Stimulated activated CD8-positive, alpha-beta memory T cell treated with anti-CD3 and anti-CD28 coated beads, Interleukin-12 subunit alpha, Interleukin-12 subunit beta, amount 100 ng/mL, for 4 hours (primary cell): ENCODE measurements around the gene TM7SF3.
A peak's percentile ranks its signal among the peaks of the same experiment; 100 is the strongest.
"Not testable (repeated sequence)": the region's sequence is repeated elsewhere in the genome, so short reads cannot be mapped to it uniquely, and the experiment has no call there.

Source experiments
- DNase-seq: peaks from one replicate; pipeline ENCODE4 v3.0.0-alpha.2; 2020; ENCODE audit warnings: low read depth

The TM7SF3 gene

DNA sequence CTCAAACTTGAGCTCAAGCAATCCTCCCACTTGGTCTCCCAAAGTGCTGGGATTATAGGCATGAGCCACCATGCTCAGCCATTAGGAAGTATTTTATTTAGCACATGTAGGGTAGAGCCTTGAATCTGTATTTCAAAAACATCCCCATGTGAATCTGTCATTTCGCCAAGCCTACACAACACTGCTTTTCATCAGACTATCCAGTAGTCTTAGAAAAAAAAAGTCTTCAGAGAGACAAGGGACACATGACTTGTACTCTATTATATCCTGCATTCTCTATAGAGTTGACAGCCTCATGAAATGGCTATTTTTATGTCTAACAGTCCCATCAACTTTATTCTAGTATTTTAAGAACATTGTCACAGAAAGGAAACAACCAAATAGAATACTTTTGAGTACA lies 35.4 kb downstream of the TM7SF3 start:
- DNase-seq = no peak

DNA sequence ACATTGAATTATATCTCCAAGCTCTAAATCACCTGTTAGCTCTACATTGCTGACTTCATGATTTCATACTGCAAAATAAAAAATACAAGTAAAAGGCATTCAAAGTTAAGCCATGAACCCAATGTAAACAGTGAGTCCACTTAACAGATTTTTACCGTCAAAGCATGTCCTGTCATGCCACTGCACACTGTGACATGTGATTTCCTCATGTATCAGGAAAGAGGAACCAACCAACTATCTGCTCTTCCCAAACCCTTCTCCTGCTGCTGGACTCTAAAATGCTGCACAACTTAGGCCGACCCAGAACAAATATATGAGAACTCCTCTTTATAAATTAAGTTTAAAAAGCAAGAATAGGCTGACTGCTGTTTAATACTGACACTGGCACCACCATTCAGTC lies 37.5 kb downstream of the TM7SF3 start:
- no peak for DNase-seq

DNA sequence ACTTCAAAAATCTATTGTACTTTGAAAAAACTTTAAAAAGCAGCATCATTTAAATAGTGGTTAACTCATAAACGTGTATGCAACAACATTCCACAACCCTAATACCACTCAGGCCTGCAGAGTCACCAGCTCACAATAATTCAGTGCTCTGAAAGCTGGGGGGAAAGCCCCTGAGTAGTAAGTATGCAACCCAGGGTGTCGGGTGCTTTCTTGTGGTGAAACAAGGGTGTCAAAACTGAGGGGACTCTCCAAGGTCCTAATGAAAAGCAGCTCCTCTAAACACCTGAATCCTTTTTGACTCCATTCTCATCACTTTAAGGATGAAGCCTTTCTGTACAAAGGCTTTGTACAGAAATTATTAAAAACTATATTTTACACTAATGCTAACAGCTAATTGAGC lies 42.2 kb downstream of the TM7SF3 start:
- DNase-seq = peak; percentile 24

DNA sequence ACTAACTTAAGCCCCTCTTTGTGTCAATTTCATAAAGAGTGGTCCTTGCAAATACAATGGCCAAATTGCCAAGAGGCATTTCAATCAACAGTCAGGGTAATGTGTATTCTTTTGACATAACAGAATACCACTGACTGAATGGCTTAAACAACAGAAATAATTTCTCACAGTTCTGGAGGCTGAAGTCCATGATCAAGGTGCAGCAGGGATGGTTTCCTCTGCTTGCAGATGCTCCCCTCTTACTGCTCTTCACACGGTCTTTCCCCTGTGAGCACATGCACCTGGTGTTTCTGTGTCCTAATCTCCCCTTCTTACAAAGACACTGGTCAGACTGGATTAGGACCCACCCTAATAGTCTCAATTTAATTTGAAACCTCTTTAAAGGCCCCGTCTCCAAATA lies 44.0 kb downstream of the TM7SF3 start:
- no peak for DNase-seq

DNA sequence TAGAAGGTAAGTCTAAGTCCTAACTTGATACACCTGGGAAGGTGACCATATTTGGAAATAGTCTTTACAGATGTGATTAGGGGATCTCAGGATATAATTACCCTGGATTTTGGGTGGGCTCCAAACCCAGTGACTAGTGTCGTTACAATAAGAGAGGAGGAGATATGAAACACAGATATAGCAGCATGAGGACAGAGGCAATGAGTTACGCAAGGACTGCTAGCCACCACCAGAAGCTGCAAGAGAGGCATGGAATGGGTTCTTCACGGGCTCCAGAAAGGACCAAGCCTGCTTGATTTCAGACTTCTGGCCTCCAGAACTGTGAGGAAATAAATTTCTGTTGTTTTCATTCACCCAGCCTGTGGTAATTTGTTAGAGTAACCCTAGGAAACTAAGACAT lies 47.3 kb downstream of the TM7SF3 start:
- DNase-seq = no peak

DNA sequence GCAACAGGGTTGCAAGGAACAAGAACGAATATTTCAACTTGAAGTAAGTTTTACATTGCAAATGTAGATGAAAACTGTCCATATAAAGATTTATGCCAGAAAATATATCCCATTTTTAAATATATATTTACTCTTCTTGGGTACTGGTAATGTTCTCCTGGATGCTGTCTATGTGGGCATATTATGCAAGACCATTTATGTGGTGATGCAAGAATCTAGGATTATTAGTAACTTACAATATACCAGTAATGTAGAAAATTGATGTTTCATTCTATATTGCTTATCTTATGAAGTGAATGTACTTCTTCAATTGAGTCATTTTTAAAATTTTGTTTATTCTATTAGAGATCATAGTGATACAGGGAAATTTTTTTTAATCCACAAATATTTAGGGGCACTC lies 50.8 kb downstream of the TM7SF3 start:
- no peak for DNase-seq

DNA sequence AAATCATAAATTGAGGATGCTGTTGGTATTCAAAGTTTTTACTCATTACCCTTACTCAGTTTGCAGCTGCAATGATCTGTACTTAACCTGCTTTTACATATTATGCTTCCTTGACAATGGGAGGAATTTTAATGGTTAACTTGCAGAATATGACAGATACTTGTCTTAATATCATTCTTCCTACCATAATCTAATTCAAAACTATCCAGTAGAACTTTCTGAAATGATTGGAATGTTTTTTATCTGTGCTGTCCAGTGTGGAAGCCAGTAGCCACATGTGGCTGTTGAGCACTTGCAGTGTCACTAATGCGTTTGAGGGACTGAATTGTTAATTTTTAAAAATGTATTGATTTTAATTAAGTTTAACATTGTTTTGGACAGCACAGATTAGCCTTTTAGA lies 52.4 kb downstream of the TM7SF3 start:
- no peak for DNase-seq

DNA sequence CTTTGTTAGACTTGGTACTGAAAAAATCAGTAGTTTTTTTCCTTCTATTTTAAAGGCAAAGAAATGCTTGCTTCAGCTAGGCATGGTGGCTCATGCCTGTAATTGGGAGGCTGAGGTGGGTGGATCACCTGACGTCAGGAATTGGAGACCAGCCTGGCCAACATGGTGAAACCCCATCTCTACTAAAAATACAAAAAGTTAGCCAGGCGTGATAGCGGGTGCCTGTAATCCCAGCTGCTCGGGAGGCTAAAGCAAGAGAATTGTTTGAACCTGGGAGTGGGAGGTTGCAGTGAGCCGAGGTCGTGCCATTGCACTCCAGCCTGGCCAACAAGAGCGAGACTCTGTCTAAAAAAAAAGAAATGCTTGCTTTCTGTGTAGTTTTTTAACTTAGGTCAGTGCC lies 52.8 kb downstream of the TM7SF3 start:
- not testable (repeated sequence) for DNase-seq

DNA sequence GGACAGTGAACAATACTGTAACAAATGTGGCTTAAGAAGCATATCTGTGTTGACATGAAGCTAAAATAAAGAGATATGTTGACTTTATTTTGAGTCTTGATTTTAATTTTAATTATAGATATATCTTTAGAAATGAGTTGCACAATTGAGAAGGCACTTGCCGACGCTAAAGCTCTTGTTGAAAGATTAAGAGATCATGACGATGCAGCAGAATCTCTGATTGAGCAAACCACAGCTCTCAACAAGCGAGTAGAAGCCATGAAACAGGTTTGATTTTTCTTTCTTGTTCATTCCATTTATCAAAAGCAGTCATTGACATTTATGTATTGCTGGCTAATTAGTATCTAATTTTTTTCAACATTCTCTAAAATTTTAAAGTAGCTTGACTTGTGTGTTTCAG lies 60.2 kb downstream of the TM7SF3 start:
- DNase-seq = no peak

DNA sequence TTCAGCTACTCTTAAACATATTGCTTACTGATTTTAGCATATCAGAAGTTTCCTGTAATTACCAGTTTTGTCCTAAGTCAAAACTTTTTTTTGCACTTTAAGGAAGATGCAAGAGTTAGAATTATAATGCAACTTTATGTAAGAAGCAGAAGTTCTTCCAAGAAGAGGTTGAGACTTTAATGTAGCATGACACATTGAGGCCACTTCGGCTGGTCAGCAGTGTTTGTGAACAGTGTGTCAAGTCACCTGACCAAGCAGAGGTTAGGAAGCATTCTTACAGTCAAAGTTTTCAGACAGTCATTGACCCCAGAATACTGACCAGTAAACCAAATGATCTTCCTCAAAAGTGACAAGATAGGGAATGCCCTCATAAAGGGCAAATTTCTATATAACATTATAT lies 60.7 kb downstream of the TM7SF3 start:
- no peak for DNase-seq

DNA sequence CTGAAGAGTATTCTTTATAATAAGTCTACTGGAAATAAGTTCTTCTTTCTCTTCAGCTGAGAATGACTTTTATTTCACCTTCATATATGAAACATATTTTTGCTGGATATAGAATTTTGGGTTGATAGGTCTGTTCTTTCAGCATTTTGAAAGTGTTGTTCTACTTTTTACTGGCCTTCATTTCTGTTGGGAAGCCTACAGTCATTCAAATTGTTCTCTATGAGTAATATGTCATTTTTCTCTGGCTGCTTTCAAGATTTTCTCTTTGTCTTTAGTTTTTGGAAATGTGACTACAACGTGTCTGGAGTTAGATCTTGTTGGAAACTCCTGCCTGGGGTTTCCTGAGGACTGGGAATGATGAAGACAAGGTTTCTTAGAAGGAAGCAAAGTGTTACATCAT lies 65.9 kb downstream of the TM7SF3 start:
- DNase-seq = no peak

DNA sequence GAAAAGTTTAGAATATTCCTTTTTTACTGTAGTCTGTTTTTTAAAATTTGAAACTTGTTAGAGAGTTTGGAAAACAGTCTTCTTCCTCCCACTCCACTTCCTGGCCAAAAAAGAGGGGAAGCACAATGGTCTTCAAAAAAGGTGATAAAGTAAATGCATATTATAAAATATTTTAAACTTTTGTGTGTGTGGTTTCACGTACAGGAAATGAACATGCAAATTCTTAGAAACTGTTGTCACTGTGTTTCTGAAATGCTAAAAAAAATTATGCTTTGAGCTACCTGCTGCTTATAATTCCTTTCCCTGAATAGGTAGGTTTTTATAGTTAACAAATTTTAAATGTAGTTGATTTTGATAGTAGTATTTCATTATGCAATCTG lies 73.0 kb downstream of the TM7SF3 start:
- no peak for DNase-seq

DNA sequence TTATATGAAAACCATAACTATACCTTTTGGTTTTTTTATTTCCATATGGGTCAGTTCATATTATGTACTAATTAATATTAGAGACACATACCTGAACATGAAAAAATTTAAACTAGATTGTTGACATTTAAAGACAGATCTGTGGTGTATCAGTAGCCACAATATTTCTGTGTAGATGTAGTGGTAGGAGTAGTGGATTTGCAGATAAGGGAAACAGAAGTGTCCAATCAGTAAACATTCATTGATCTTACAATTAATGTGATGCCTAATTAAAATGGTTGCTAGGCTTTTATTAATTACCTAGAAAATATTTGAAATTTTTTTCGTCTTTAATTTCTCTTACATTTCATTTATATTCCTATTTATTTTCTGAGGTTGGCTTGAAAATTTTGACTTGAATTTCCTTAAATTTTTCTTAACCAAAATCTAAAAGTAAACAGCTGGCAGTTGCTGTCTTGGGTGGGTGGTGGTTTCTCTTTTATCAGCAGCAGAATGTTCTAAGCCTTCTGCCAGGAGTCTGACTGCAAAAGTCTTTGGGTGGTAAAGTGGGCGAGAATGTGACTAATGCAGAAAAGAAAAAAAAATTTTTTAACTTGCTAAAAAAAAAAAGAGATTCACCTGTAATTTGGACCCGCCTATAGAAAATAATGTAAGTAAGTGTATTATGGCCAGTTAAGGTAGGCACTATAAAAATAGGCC lies 73.5 kb downstream of the TM7SF3 start:
- no peak for DNase-seq

DNA sequence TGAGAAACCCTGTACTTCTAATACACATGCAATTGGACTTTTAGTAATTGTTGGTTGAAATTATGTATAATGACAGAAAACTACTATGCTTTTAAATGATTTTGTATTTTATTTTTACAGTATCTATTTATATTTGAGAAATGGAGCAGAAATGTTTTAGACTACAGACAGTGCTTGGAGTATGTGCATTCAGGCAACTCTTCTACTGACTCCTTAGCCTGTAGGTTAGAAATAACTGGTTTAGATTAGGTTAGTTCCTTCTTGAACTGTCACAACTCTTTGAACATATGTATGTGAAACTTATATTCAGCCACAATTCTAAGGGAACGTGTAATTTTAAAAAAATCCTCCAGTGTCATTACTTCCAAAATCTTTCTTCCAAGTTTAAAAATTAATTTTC lies 74.2 kb downstream of the TM7SF3 start:
- DNase-seq = no peak

DNA sequence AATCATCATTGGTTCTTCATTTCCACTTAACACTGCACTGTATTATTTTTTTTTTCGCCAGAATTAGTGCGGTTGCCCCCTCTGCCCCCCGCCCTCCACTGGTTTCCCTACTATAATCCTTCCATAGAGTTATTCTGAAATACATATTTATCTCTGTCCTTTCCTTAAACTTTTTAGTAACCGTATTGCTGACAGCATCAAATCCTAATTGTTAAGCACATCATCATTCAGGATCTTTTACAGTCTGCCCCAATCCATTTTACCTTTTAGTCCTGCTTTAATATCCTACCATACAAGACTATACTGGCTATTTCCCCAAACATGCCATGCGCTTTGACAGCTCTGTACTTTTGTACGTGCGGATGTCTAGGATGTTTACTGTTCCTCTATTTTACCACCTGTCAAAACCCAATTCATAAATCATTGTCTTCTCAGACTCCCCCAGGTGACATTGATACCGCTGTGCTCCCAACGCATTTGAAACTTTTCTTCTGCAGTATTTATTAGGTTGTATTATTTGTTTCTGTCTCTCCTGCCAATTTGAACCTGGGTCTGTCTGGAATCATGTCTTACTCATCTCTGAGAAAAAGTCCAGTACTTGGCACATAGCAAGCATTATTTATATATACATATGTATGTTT lies 74.9 kb downstream of the TM7SF3 start:
- no peak for DNase-seq

DNA sequence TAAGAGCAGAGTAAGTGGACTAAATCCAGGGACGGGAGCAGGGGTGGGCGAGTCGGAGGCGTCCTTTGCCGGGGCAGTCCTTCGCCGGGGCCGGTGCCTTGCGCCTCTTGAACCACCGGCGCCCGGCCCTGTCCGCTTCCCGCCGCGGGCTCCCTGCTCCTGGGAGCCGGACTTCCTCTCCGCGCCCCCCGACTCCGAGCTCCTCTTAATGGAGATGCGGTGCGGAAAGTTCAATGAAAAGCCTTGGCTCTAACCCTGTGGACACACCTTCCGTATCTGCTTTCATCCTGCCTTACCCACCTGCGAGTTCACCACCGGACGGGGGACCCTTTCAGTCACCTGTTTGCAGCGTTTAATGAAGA lies 75.5 kb downstream of the TM7SF3 start:
- no peak for DNase-seq

DNA sequence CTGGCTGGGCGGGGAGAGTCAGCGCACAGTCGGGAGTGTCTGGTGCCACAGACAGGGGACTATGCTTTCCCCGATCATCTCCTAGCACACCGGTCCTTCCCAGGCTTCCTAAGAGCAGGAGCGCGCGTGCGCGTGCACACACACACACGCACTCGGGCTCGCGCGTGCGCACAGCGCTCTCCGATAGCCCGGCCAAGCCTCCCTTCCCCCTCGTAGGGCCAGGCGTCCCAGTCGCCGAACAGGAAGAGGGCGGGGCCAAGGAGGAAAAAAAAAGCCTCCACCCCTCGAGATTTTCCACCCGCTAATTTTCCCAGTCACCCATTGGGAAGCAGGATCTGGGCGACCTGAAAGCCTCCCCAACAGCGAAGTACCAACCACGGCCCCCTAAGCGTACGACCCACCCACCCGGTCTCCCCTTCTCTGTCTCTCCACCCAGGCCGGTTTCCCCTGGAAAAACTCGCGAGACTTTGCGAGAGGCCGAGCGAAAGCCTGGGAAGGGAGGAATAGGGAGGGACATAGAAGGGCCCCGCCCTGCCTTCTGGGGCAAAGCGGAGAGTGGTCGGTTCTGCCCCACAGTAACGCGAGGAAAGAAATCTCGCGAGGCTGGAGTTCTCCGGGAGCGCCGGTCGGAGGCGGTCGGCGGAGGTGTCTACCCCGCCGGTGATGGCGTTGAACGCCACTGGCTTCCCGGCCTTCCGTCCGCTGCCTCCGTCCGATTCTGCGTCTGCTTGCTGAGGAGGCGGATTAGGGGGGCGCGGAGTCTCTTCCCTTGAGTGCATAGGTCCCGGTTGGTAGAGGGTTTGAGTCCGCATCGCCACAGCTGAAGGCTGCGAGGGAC lies 76.1 kb downstream of the TM7SF3 start, which contains the start of the genes FGFR1OP2 and INTS13:
TSS of gene FGFR1OP2 (plus strand) at position 608 of the 838 bp plus-strand sequence. CDS start 15,689 bp downstream, outside the sequence.
TSS of gene INTS13 (minus strand) at position 119 of the 838 bp plus-strand sequence. CDS start 1,178 bp downstream, outside the sequence.
- peak; percentile 93 for DNase-seq

DNA sequence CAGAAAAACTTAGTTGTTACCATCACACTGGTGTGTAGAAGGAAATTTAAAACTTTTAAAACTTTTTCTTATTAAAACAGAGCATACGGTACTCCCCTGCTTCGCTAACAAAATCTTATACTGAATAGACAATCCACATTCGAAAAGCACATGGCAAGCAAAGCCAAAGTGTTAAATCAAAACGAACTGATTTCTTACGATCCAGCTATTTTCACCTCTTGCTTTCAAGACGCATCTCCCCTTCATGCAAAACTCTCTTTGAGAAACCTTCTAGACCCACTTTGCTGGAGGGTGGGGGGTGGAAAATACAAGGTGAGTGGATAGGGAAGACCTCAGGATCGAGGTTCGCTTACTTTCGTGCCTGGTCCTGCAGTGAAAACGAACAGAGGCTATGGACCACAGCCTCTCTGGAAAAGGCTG lies 76.7 kb downstream of the TM7SF3 start:
- no peak for DNase-seq

DNA sequence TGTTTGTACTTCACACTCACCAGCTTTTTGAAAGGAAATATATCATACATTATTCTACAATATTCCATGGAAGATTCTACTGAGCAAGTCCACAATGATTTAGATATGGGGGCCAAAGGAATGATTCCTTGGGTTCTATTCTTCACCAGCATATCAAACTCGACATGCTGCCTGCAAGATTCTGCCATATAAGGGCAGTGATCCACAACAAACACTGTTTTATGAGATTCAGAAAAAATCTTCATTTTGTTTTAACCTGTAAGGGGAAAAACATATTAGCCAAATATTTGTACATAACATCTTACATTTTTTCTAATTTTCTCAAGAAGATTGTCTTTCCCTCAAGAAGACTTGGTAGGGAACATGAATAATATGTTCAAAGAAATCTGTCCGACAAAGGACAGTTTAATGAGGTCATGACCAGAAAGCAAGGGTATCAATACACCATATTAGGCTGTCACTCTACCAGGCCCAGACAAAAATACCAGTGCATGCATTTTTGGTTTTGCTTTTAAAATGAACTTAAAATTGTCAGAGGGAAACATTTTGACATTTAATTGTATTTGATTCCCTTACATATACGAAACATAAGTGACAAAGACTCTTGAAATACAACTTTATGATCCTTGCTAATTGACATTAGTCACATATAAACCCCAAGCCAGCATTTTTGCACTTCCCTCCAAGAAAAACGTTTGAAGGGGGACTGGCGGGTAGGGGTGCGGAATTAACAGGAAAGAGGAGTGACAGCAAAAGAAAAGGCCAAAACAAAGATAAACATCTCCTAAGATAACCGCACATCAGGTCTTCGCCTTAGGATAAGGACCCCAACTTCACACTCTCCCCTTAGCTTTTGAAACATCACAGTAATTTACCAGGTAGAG lies 77.4 kb downstream of the TM7SF3 start:
- DNase-seq = no peak

DNA sequence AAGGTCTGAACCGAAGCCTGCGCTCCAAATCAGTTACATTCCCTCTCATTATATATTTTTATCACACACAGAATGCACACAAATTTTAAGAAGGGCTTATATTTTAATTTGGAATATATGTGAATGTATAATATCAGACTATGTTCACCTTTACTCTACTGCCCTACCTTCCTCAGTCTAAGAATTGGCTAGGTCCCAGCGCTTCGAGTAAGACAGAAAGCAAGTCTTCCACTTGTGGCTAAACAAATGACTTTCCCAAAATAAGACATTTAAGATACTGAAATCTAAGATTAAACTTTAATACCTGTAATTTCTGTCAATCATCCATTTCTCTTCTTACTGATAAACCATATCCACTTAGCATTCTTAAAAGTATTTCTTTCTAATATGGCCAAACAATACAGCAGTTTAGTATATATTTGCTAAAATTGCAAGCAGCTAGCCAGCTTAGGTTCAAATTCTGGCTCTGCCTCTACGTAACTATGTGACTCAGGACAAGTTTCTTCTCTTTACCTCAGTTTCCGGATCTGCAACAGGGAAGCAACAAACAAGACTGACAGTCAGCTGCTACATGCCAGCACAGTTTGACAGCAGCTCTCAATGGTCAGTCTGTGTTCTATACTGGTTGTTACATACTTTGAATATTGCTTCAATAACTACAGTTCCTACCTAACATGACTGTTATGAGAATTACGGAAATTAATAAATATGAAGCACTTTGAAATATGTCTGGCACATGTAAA lies 78.4 kb downstream of the TM7SF3 start:
- no peak for DNase-seq

DNA sequence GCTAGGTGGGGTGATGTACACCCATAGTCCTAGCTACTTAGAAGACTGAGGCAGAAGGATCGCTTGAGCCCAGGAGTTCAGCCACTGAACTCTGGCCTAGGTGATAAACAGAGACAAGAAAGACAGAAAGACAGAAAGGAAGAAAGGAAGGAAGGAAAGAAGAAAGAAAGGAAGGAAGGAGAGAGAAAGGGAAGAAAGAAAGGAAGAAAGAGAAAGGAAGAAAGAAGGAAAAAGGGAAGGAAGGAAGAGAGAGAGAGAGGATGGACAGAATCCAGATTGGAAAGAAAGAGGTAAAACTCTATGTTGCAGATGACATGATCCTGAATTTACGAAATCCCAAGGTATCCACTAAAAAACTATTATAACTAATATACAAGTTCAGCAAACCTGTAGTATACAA lies 84.6 kb downstream of the TM7SF3 start:
- no peak for DNase-seq
